K562 (cell line): ENCODE data around the gene TMIGD2. TPM values are rescaled to one million over a fixed set of nuclear protein-coding genes. Genes with fewer than 3 reads are reported as not detected.

Experiments
- ASH1L ChIP-seq: fragments of 450-650 bp; IDR thresholded peaks from 2 replicates; pipeline ENCODE4 v1.6.1; 2018; ENCODE audit warnings: borderline replicate concordance, mild to moderate bottlenecking, low read depth; ENCODE audit not compliant: partially characterized antibody
- ATF1 ChIP-seq, 2 experiments: fragments of 450-650 bp in 1 of 2; IDR thresholded peaks; 2 replicates each; pipeline ENCODE4 v1.6.1; 2016; ENCODE audit warnings: missing compliant biosample characterization in 1 of 2, missing genetic modification characterization in 1 of 2
- BHLHE40 ChIP-seq: IDR thresholded peaks from 2 replicates; pipeline ENCODE4 v1.6.1; 2011; ENCODE audit warnings: low read length, improper control_type of control experiment
- CCNT2 ChIP-seq: IDR thresholded peaks from 2 replicates; pipeline ENCODE4 v1.6.1; 2011; ENCODE audit warnings: borderline replicate concordance, low read depth, mild to moderate bottlenecking, moderate library complexity, mixed read lengths, low read length; ENCODE audit not compliant: insufficient read length; ENCODE audit errors: extremely low read depth
- ELK3 ChIP-seq: fragments of 450-650 bp; formaldehyde crosslinking; IDR thresholded peaks from 2 replicates; pipeline ENCODE4 v1.4.0; 2020; ENCODE audit warnings: mild to moderate bottlenecking
- FOXM1 ChIP-seq, 2 experiments: fragments of 450-650 bp in 1 of 2; sonication (generic) in 1 of 2; formaldehyde crosslinking in 1 of 2; IDR thresholded peaks; 2 replicates each; pipeline versions ENCODE4 v1.6.1 to v1.9.0; 2017 to 2022; ENCODE audit warnings: low read depth in 2 of 2, mild to moderate bottlenecking in 2 of 2, missing genetic modification reagents in 1 of 2, moderate library complexity in 1 of 2
- HNRNPLL ChIP-seq: fragments of 200-400 bp; formaldehyde crosslinking; IDR thresholded peaks from 2 replicates; pipeline ENCODE4 v1.6.1; 2017; ENCODE audit warnings: low read length, low read depth, mild to moderate bottlenecking; ENCODE audit not compliant: poor library complexity, severe bottlenecking
- IFI16 ChIP-seq: fragments of 250-450 bp; sonication (Bioruptor Pico); IDR thresholded peaks from 2 replicates; pipeline ENCODE4 v2.1.2; 2022; ENCODE audit warnings: mild to moderate bottlenecking, inconsistent platforms
- NFATC3 ChIP-seq: fragments of 450-650 bp; IDR thresholded peaks from 2 replicates; pipeline ENCODE4 v1.6.1; 2017; ENCODE audit warnings: mild to moderate bottlenecking
- NFYB ChIP-seq: IDR thresholded peaks from 2 replicates; pipeline ENCODE4 v1.6.1; 2011; ENCODE audit warnings: mild to moderate bottlenecking, moderate library complexity; ENCODE audit not compliant: insufficient read length; ENCODE audit errors: extremely low read depth
- NR3C1 ChIP-seq: sonication (generic); formaldehyde crosslinking; IDR thresholded peaks from 2 replicates; pipeline ENCODE4 v1.8.1; 2022; ENCODE audit warnings: missing genetic modification reagents
- RERE ChIP-seq: sonication (generic); formaldehyde crosslinking; IDR thresholded peaks from 2 replicates; pipeline ENCODE4 v1.8.0; 2023; ENCODE audit warnings: missing genetic modification reagents, mild to moderate bottlenecking, borderline replicate concordance
- TBP ChIP-seq: optimal IDR thresholded peaks from 2 replicates; pipeline ENCODE3; 2011; ENCODE audit warnings: low read depth, low read length, improper control_type of control experiment
- TFAM ChIP-seq: fragments of 250-450 bp; sonication (Bioruptor Pico); conservative IDR thresholded peaks from 2 replicates; pipeline ENCODE4 v1.5.0; 2021; ENCODE audit warnings: mild to moderate bottlenecking, moderate library complexity
- TOE1 ChIP-seq, 2 experiments: fragments of 450-650 bp in 1 of 2; sonication (generic) in 1 of 2; formaldehyde crosslinking in 1 of 2; IDR thresholded peaks; 2 replicates each; pipeline versions ENCODE4 v1.7.1 to v1.8.0; 2016 to 2022; ENCODE audit warnings: borderline replicate concordance in 2 of 2, mild to moderate bottlenecking in 2 of 2, antibody characterized with exemption in 1 of 2, inconsistent platforms in 1 of 2, low read depth in 1 of 2, missing genetic modification reagents in 1 of 2, moderate library complexity in 1 of 2
- ZFP91 ChIP-seq: sonication (generic); formaldehyde crosslinking; IDR thresholded peaks from 2 replicates; pipeline ENCODE4 v1.8.0; 2022; ENCODE audit warnings: mild to moderate bottlenecking, missing genetic modification reagents
- ZNF79 ChIP-seq: fragments of 250-450 bp; sonication (Bioruptor Pico); IDR thresholded peaks from 2 replicates; pipeline ENCODE4 v1.4.0; 2020; ENCODE audit warnings: low read depth, mild to moderate bottlenecking, moderate library complexity
- polyA plus RNA-seq, 8 experiments: library from polyadenylated mRNA; depleted of rRNA in 4 of 8; stranded (reverse) in 5 of 8; unstranded in 3 of 8; fragments of >200 nt; fragmentation: Nextera tagmentation in 2 of 8; fragmentation: Illumina TruSeq in 1 of 8; extraction: Ambion mirVana in 2 of 8; extraction: Trizol in 1 of 8; gene quantifications; 2 replicates each; pipeline versions ENCODE4 v1.2.1 to v1.2.3, GENCODE V29; 2011 to 2014; ENCODE audit warnings: inconsistent platforms in 1 of 8, missing spikeins in 1 of 8
- total RNA-seq, 7 experiments: library from RNA; depleted of rRNA in 6 of 7; stranded (reverse); fragments of >200 nt in 6 of 7; fragmentation: Illumina TruSeq in 2 of 7; extraction: Trizol in 2 of 7; gene quantifications; 2 replicates each; pipeline versions ENCODE4 v1.2.1 to v1.2.3, GENCODE V29; 2011 to 2021; ENCODE audit warnings: low replicate concordance in 1 of 7

The TMIGD2 gene
- total and polyA plus RNA-seq, 9 of the 15 experiments (the other 6 are each of a cell fraction or from before 2014, with no cell fraction given): not detected

GRCh38 chr19:4284176-4284958 is 17.8 kb downstream of the TMIGD2 start (continued):
- TF ChIP-seq RERE (CRISPR knock-in tag): no peak
- no peak for TF ChIP-seq NR3C1 (CRISPR knock-in tag)
- TF ChIP-seq FOXM1 (IDR thresholded peaks at IDR 0.05; ENCODE audit: low read depth): peak; percentile 54; the same call in 1 of the 2 replicates
- no peak for TF ChIP-seq FOXM1 (CRISPR knock-in tag; IDR thresholded peaks at IDR 0.05; ENCODE audit: low read depth)
- TF ChIP-seq NFATC3: no peak
- peak; percentile 39; the same call in 1 of the 2 replicates for TF ChIP-seq TOE1 (IDR thresholded peaks at IDR 0.05; ENCODE audit: borderline replicate concordance)
- no peak for TF ChIP-seq TOE1 (CRISPR knock-in tag; IDR thresholded peaks at IDR 0.05; ENCODE audit: borderline replicate concordance, low read depth)
- peak; percentile 97 for TF ChIP-seq NFYB
- no peak for TF ChIP-seq TBP
- TF ChIP-seq CCNT2: no peak
- TF ChIP-seq ZFP91: no peak
- TF ChIP-seq ELK3: no peak
- TF ChIP-seq IFI16 (CRISPR knock-in tag): no peak
- TF ChIP-seq BHLHE40: no peak
- no peak for TF ChIP-seq HNRNPLL
- no peak for TF ChIP-seq ZNF79 (CRISPR knock-in tag)
- TF ChIP-seq ASH1L: peak; percentile 53
- TF ChIP-seq TFAM (CRISPR knock-in tag): no peak
- no peak for TF ChIP-seq ATF1 (CRISPR knock-in tag; IDR thresholded peaks at IDR 0.05)
- 0 out of 2 replicates have a peak, but pooled peaks have one; percentile 23 for TF ChIP-seq ATF1 (tag; IDR thresholded peaks at IDR 0.05)
